Gastrocnemius medialis (tissue), 4 donors: ENCODE data around the gene BANP.

Source experiments
- CTCF ChIP-seq, 5 experiments: fragments of 450-650 bp in 3 of 5; fragments of 200-600 bp in 2 of 5; sonication (generic) in 2 of 5; IDR thresholded peaks in 4 of 5; conservative IDR thresholded peaks in 1 of 5; 1 replicate in 4 of 5; 2 replicates in 1 of 5; pipeline ENCODE4 v1.5.1; 2016 to 2019; ENCODE audit warnings: antibody characterized with exemption in 5 of 5, mild to moderate bottlenecking in 3 of 5, moderate library complexity in 3 of 5
- POLR2A ChIP-seq, 2 donors: fragments of 450-650 bp; IDR thresholded peaks; one replicate each; pipeline ENCODE4 v1.6.1; 2017; ENCODE audit warnings: antibody characterized with exemption in 2 of 2, mild to moderate bottlenecking in 2 of 2, moderate library complexity in 2 of 2

- TF ChIP-seq CTCF (IDR thresholded peaks at IDR 0.05 in 4 of 5, conservative IDR thresholded peaks at IDR 0.05 in 1 of 5) (no peak), POLR2A (IDR thresholded peaks at IDR 0.05) (no peak)
Measured at GRCh38 chr16:88048985-88049384, 97.8 kb downstream of the BANP start.
